ENCODE results near the gene TEN1. TPM values are rescaled to one million over a fixed set of nuclear protein-coding genes. Genes with fewer than 3 reads are reported as not detected.

TEN1 gene
- total RNA-seq, 2 donors from 2014 or later: 6.5 to 9.2 TPM

DNA sequence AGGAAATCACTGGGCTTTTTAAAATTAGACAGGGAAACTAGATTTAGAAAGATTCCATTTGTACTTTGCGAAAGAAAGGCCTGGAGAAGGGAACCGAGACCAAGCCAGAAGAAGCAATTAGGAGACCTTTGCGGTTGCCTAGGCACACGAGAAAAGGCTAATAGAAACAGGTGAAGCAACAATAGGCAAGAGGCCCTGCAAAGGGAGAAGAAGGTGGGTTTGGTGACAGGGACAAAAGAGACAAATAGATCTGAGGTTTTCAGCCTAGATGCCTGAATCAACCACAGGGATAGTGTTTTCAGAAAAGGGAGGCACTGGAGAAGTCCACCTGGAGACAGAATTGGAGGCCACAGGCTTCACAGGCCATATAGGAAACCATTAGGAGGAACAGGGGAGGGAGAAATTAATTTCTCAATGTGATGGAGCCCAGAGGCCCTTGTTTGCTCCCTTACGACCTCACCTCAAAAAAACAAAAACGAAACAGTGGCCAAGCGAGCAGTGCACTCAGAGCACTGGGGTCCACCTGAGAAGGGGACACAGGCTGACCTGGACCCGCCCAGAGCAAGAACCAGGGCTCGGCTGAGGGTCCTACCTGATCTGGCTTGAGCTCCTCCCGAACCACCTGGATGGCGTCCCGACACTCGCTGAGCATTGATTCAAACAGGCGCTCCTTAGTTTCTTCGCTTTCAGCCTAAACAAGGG is 70.9 kb downstream of the TEN1 start:
- intact Hi-C loops (cut with DNase I): no loop called here
- Histone ChIP-seq H3K4me3 (no peak overlapping the region), H3K27me3 (no peaks in the 10 kb centered on the region), H3K27ac (peak overlapping the region in 2 of 4 donors; percentile 30 to 33), H3K36me3 (replicated peaks in 1 of 2; ENCODE audit: insufficient read depth in 1 of 2, low read depth in 2 of 2) (peaks cover 34 to 37% of the 10 kb centered on the region in 2 donors), H3K4me1 (peaks cover 10% of the 10 kb centered on the region), H3K9me3 (no peaks in the 10 kb centered on the region)
- no peak for ATAC-seq
- DNase-seq: no peak
- WGBS, 2 donors: 79 to 93% methylated on average over 13 to 15 of the region's 15 CpGs
- TF ChIP-seq CTCF (IDR thresholded peaks at IDR 0.05) (no peak), POLR2A (IDR thresholded peaks at IDR 0.05) (no peak)

Other genes starting within 250 kb of the TEN1 start
- 10 to 100 TPM; 27.4 to 27.5 TPM for gene GALK1, start 214.0 kb upstream of the TEN1 start, total RNA-seq
- gene UNK, start 194.4 kb upstream of the TEN1 start, total RNA-seq: 10 to 100 TPM; 18.4 to 59.7 TPM
- gene UNC13D, start 134.8 kb upstream of the TEN1 start, total RNA-seq: 10 to 100 TPM in 1 of 2 donors, 1 to 10 TPM in 1; 8.6 to 21.8 TPM
- 10 to 100 TPM; 44.2 to 49.5 TPM for gene WBP2, start 123.9 kb upstream of the TEN1 start, total RNA-seq
- 10 to 100 TPM; 39.6 to 41.8 TPM for gene TRIM47, start 100.7 kb upstream of the TEN1 start, total RNA-seq
- 10 to 100 TPM; 12.5 to 21.0 TPM for gene TRIM65, start 82.3 kb upstream of the TEN1 start, total RNA-seq
- 10 to 100 TPM; 47.7 to 77.8 TPM for gene MRPL38, start 74.4 kb upstream of the TEN1 start, total RNA-seq
- gene FBF1, start 38.2 kb upstream of the TEN1 start, total RNA-seq: 1 to 10 TPM; 2.6 to 4.2 TPM
- gene ACOX1, start 74 bp upstream of the TEN1 start, total RNA-seq: 10 to 100 TPM; 69.0 to 77.1 TPM
- gene CDK3, start 21.6 kb downstream of the TEN1 start, total RNA-seq: 1 to 10 TPM; 3.4 to 4.9 TPM
- gene EVPL, start 48.1 kb downstream of the TEN1 start, total RNA-seq: 10 to 100 TPM in 1 of 2 donors, 1 to 10 TPM in 1; 4.9 to 13.0 TPM
- 10 to 100 TPM; 26.2 to 27.7 TPM for gene SRP68, start 93.3 kb downstream of the TEN1 start, total RNA-seq
- gene GALR2, start 95.5 kb downstream of the TEN1 start, total RNA-seq: under 1 TPM in 1 of 2 donors, not detected in 1; 0.52 TPM
- not detected for gene ZACN, start 99.9 kb downstream of the TEN1 start, total RNA-seq
- 10 to 100 TPM; 53.2 to 73.2 TPM for gene EXOC7, start 124.5 kb downstream of the TEN1 start, total RNA-seq
- gene FOXJ1, start 162.0 kb downstream of the TEN1 start, total RNA-seq: 1 to 10 TPM in 1 of 2 donors, under 1 TPM in 1; 0.33 to 3.4 TPM

All from body of pancreas (tissue), 4 donors.